Neural progenitor cell (in vitro differentiated cells): Measurements from ENCODE around the gene GLS. TPM values are rescaled to one million over a fixed set of nuclear protein-coding genes. Genes with fewer than 3 reads are reported as not detected.

ENCODE experiments used
- DNase-seq: peaks from one replicate; pipeline ENCODE4 v3.0.0-alpha.2; 2016; ENCODE audit warnings: low spot score
- H2AFZ ChIP-seq: fragments of 200-600 bp; sonication (generic); replicated peaks from 2 replicates; pipeline ENCODE4 v1.6.1; 2016; ENCODE audit warnings: antibody characterized with exemption
- H3F3A ChIP-seq: fragments of 200-600 bp; sonication (generic); 2 replicates; pipeline ENCODE4 v1.6.1; 2016; ENCODE audit warnings: antibody characterized with exemption, low read depth
- H3K27ac ChIP-seq: fragments of 200-600 bp; sonication (generic); 2 replicates; pipeline ENCODE4 v1.5.1; 2016; ENCODE audit warnings: mild to moderate bottlenecking
- H3K27me3 ChIP-seq: fragments of 200-600 bp; sonication (generic); 2 replicates; pipeline ENCODE4 v1.6.1; 2016; ENCODE audit warnings: mild to moderate bottlenecking, moderate library complexity
- H3K36me3 ChIP-seq: fragments of 200-600 bp; sonication (generic); 2 replicates; pipeline ENCODE4 v1.5.1; 2016
- H3K4me1 ChIP-seq: fragments of 200-600 bp; sonication (generic); 2 replicates; pipeline ENCODE4 v1.6.1; 2016; ENCODE audit warnings: mixed run types
- H3K4me2 ChIP-seq: fragments of 200-600 bp; sonication (generic); 2 replicates; pipeline ENCODE4 v1.6.1; 2016
- H3K4me3 ChIP-seq: fragments of 200-600 bp; sonication (generic); 2 replicates; pipeline ENCODE4 v1.5.1; 2016
- H3K79me2 ChIP-seq: fragments of 200-600 bp; sonication (generic); 2 replicates; pipeline ENCODE4 v1.6.1; 2016; ENCODE audit warnings: low read depth
- H3K9ac ChIP-seq: fragments of 200-600 bp; sonication (generic); 2 replicates; pipeline ENCODE4 v1.6.1; 2016
- H3K9me3 ChIP-seq: fragments of 200-600 bp; sonication (generic); 2 replicates; pipeline ENCODE4 v1.5.1; 2016; ENCODE audit warnings: low read depth
- H4K20me1 ChIP-seq: fragments of 200-600 bp; sonication (generic); 2 replicates; pipeline ENCODE4 v1.6.1; 2016; ENCODE audit warnings: low read depth
- H3K27ac Mint-ChIP-seq: 3 replicates; pipeline ENCODE4 v1.8.0; 2021; ENCODE audit warnings: mixed read lengths
- H3K27me3 Mint-ChIP-seq: 2 replicates; pipeline ENCODE4 v1.8.0; 2022; ENCODE audit warnings: low read depth, mild to moderate bottlenecking, inconsistent platforms, moderate library complexity, mixed read lengths; ENCODE audit not compliant: insufficient read depth
- H3K36me3 Mint-ChIP-seq: 3 replicates; pipeline ENCODE4 v1.8.0; 2021; ENCODE audit warnings: mixed read lengths
- H3K4me1 Mint-ChIP-seq: 3 replicates; pipeline ENCODE4 v1.8.0; 2021; ENCODE audit warnings: mixed read lengths
- H3K4me3 Mint-ChIP-seq: 3 replicates; pipeline ENCODE4 v1.8.0; 2021; ENCODE audit warnings: mild to moderate bottlenecking, moderate library complexity, mixed read lengths
- H3K9me3 Mint-ChIP-seq: 3 replicates; pipeline ENCODE4 v1.8.0; 2020; ENCODE audit warnings: mixed read lengths
- CTCF ChIP-seq: fragments of 200-600 bp; sonication (generic); IDR thresholded peaks from 2 replicates; pipeline ENCODE4 v1.5.1; 2017; ENCODE audit warnings: antibody characterized with exemption, mild to moderate bottlenecking
- EZH2 ChIP-seq: fragments of 200-600 bp; sonication (generic); IDR thresholded peaks from 2 replicates; pipeline ENCODE4 v1.6.1; 2017; ENCODE audit warnings: antibody characterized with exemption, mild to moderate bottlenecking, moderate library complexity
- EZH2phosphoT487 ChIP-seq: fragments of 200-600 bp; sonication (generic); IDR thresholded peaks from 2 replicates; pipeline ENCODE4 v1.6.1; 2017; ENCODE audit warnings: antibody characterized with exemption
- total RNA-seq: library from RNA; depleted of rRNA; stranded (reverse); fragments of >200 nt; gene quantifications from 2 replicates; pipeline ENCODE4 v1.2.3, GENCODE V29; 2015; ENCODE audit warnings: low replicate concordance

Gene GLS
- total RNA-seq, 1 donor from 2014 or later = 54.0 TPM

GRCh38 chr2:190876631-190877030, 4.0 kb upstream of the GLS start:
- DNase-seq = no peak

GRCh38 chr2:190877436-190877835, 3.2 kb upstream of the GLS start:
- H2AFZ ChIP-seq = no peak overlapping the region
- H3K9ac ChIP-seq = no peak overlapping the region
- no peaks in the 10 kb centered on the region for H3K36me3 ChIP-seq
- H3K27ac ChIP-seq = no peak overlapping the region
- Mint-ChIP-seq H3K4me3 (no peak overlapping the region), H3K4me1 (peaks cover 8% of the 10 kb centered on the region), H3K9me3 (no peaks in the 10 kb centered on the region), H3K27me3 (peaks cover 8% of the 10 kb centered on the region), H3K27ac (no peak overlapping the region), H3K36me3 (no peaks in the 10 kb centered on the region)
- H3K79me2 ChIP-seq = peaks cover 10% of the 10 kb centered on the region
- H3K4me2 ChIP-seq = no peak overlapping the region
- no peak overlapping the region for H3K4me3 ChIP-seq
- no peak for DNase-seq
- H3F3A ChIP-seq = no peaks in the 10 kb centered on the region
- TF ChIP-seq CTCF (no peak), EZH2 (no peak), EZH2phosphoT487 (no peak)
- H3K27me3 ChIP-seq = peaks cover 7% of the 10 kb centered on the region
- H3K9me3 ChIP-seq = no peaks in the 10 kb centered on the region
- H4K20me1 ChIP-seq = no peaks in the 10 kb centered on the region
- peaks cover 3% of the 10 kb centered on the region for H3K4me1 ChIP-seq

More at GRCh38 chr2:190876631-190877030, 4.0 kb upstream of the GLS start:
- Histone ChIP-seq H3K27me3 (peaks cover 7% of the 10 kb centered on the region), H3K4me1 (no peaks in the 10 kb centered on the region), H3K36me3 (no peaks in the 10 kb centered on the region), H3K79me2 (peaks cover 2% of the 10 kb centered on the region), H3K9ac (no peak overlapping the region), H2AFZ (no peak overlapping the region), H3K4me2 (no peak overlapping the region), H3K4me3 (no peak overlapping the region), H4K20me1 (no peaks in the 10 kb centered on the region), H3K9me3 (no peaks in the 10 kb centered on the region), H3K27ac (no peak overlapping the region), H3F3A (no peaks in the 10 kb centered on the region)
- H3K27ac Mint-ChIP-seq = no peak overlapping the region
- TF ChIP-seq EZH2phosphoT487 = no peak
- no peak for TF ChIP-seq CTCF
- no peak for TF ChIP-seq EZH2
- no peak overlapping the region for H3K4me3 Mint-ChIP-seq
- H3K9me3 Mint-ChIP-seq = no peaks in the 10 kb centered on the region
- H3K27me3 Mint-ChIP-seq = peaks cover 4% of the 10 kb centered on the region
- H3K36me3 Mint-ChIP-seq = no peaks in the 10 kb centered on the region
- H3K4me1 Mint-ChIP-seq = peaks cover 2% of the 10 kb centered on the region

GRCh38 chr2:190879474-190880377, 895 bp upstream of the GLS start:
- H4K20me1 ChIP-seq = no peaks in the 10 kb centered on the region
- H3K79me2 ChIP-seq = peaks cover 33% of the 10 kb centered on the region
- no peaks in the 10 kb centered on the region for H3K36me3 ChIP-seq
- H3K4me2 ChIP-seq = peak overlapping the region; percentile 76
- Mint-ChIP-seq H3K9me3 (no peaks in the 10 kb centered on the region), H3K27ac (no peak overlapping the region), H3K27me3 (peaks cover 8% of the 10 kb centered on the region), H3K4me1 (peaks cover 23% of the 10 kb centered on the region), H3K4me3 (peak overlapping the region; percentile 95), H3K36me3 (no peaks in the 10 kb centered on the region)
- H3F3A ChIP-seq = peaks cover 7% of the 10 kb centered on the region
- TF ChIP-seq EZH2phosphoT487 (no peak), EZH2 (no peak), CTCF (no peak)
- peaks cover 7% of the 10 kb centered on the region for H3K27me3 ChIP-seq
- no peak overlapping the region for H3K27ac ChIP-seq
- no peak overlapping the region for H3K9ac ChIP-seq
- DNase-seq = no peak
- H3K4me1 ChIP-seq = peaks cover 22% of the 10 kb centered on the region
- peak overlapping the region; percentile 87 for H2AFZ ChIP-seq
- no peaks in the 10 kb centered on the region for H3K9me3 ChIP-seq
- peak overlapping the region; percentile 76 for H3K4me3 ChIP-seq
